GM12878 (cell line): ENCODE results near the gene GPN1. TPM values are rescaled to one million over a fixed set of nuclear protein-coding genes. Genes with fewer than 3 reads are reported as not detected.

Experiments
- ATAC-seq: fragments of 200-7000 bp; cut with Tn5 transposase; 3 replicates; pipeline ENCODE4 v1.9.1; 2020; ENCODE audit warnings: mild to moderate bottlenecking, moderate library complexity
- BruUV-seq: library from RNA; stranded (reverse); fragments of 400-500 nt; replicated peaks from 2 replicates; lab custom pipeline; 2021; lab: Mats Ljungman, UMichigan
- CTCF ChIA-PET: fragments of 300-600 bp; sonication (Branson Sonifier 250); formaldehyde crosslinking; extraction: SDS; loops from one replicate; lab custom pipeline; 2021; ENCODE audit warnings: inconsistent platforms; lab: Yijun Ruan, JAX
- POLR2A ChIA-PET: fragments of 350-600 bp; formaldehyde crosslinking; extraction: SDS; loops from one replicate; lab custom pipeline; 2021; ENCODE audit warnings: inconsistent platforms; lab: Charles Lee
- RAD21 ChIA-PET: fragments of 300-600 bp; sonication (Branson Sonifier 250); formaldehyde crosslinking; loops from one replicate; lab custom pipeline; 2023; ENCODE audit warnings: antibody characterized with exemption; ENCODE audit not compliant: unreplicated experiment; lab: Charles Lee
- SMC1A ChIA-PET: fragments of 300-600 bp; sonication (Branson Sonifier 250); formaldehyde crosslinking; loops from one replicate; lab custom pipeline; 2023; ENCODE audit not compliant: unreplicated experiment, uncharacterized antibody; lab: Charles Lee
- DNase-seq: peaks from one replicate; pipeline ENCODE4 v3.0.0-alpha.2; 2011; ENCODE audit warnings: low read depth, low spot score
- FAIRE-seq: peaks from 3 replicates; lab custom pipeline; 2011; peaks lifted over from hg19 to GRCh38; lab: Jason Lieb, UNC
- H2AFZ ChIP-seq: 2 replicates; pipeline ENCODE4 v1.6.0; 2011; ENCODE audit warnings: low read depth, low read length, control low read depth; ENCODE audit not compliant: control insufficient read depth
- H3K27ac ChIP-seq: 2 replicates; pipeline ENCODE4 v1.5.1; 2011; ENCODE audit warnings: control low read depth; ENCODE audit not compliant: control insufficient read depth, insufficient read depth
- H3K27me3 ChIP-seq, 2 experiments: replicated peaks in 1 of 2; 2 replicates each; pipeline versions ENCODE4 v1.6.0 to v1.6.1; 2011; ENCODE audit warnings: low read length in 1 of 2; ENCODE audit not compliant: control insufficient read depth in 2 of 2, insufficient read depth in 2 of 2
- H3K36me3 ChIP-seq, 2 experiments: 2 replicates each; pipeline ENCODE4 v1.5.1; 2011; ENCODE audit warnings: low read length in 1 of 2; ENCODE audit not compliant: control insufficient read depth in 2 of 2, insufficient read depth in 2 of 2
- H3K4me1 ChIP-seq: 2 replicates; pipeline ENCODE4 v1.6.1; 2011; ENCODE audit warnings: mild to moderate bottlenecking, low read length, moderate library complexity, mixed read lengths; ENCODE audit not compliant: control insufficient read depth, insufficient read depth
- H3K4me2 ChIP-seq: 2 replicates; pipeline ENCODE4 v1.6.0; 2011; ENCODE audit warnings: control low read depth; ENCODE audit not compliant: control insufficient read depth, insufficient read depth
- H3K4me3 ChIP-seq: fragments of 200-600 bp; sonication (generic); 2 replicates; pipeline ENCODE4 v1.5.1; 2016
- H3K79me2 ChIP-seq: 2 replicates; pipeline ENCODE4 v1.6.0; 2011; ENCODE audit warnings: low read length; ENCODE audit not compliant: control insufficient read depth, insufficient read depth
- H3K9ac ChIP-seq: 2 replicates; pipeline ENCODE4 v1.8.0; 2011; ENCODE audit warnings: low read length, control low read depth, mixed read lengths; ENCODE audit not compliant: control insufficient read depth, insufficient read depth
- H3K9me3 ChIP-seq: replicated peaks from 3 replicates; pipeline ENCODE4 v1.5.1; 2011; ENCODE audit warnings: mild to moderate bottlenecking, low read length; ENCODE audit not compliant: control insufficient read depth, insufficient read depth
- H4K20me1 ChIP-seq: 2 replicates; pipeline ENCODE4 v1.6.0; 2011; ENCODE audit not compliant: control insufficient read depth, insufficient read depth
- HCFC1 ChIP-seq: fragments of 150-350 bp; IDR thresholded peaks from 2 replicates; pipeline ENCODE4 v1.6.1; 2014; ENCODE audit warnings: low read length
- NRF1 ChIP-seq: conservative IDR thresholded peaks from 2 replicates; pipeline ENCODE4 v1.6.1; 2011; ENCODE audit warnings: mild to moderate bottlenecking, low read depth, low read length, improper control_type of control experiment
- POLR2A ChIP-seq: IDR thresholded peaks from 2 replicates; pipeline ENCODE4 v1.6.1; 2011; ENCODE audit warnings: low read depth, mild to moderate bottlenecking, low read length
- SPI1 ChIP-seq: IDR thresholded peaks from 2 replicates; pipeline ENCODE4 v1.6.1; 2011; ENCODE audit warnings: low read depth, mild to moderate bottlenecking, low read length, moderate library complexity, borderline replicate concordance; ENCODE audit not compliant: insufficient read depth
- ZNF207 ChIP-seq: fragments of 450-650 bp; IDR thresholded peaks from 2 replicates; pipeline ENCODE4 v1.6.1; 2014; ENCODE audit warnings: antibody characterized with exemption, mild to moderate bottlenecking, borderline replicate concordance
- WGBS: methylation state at CpG from one replicate; pipeline ENCODE4 v1.1.6; 2016; ENCODE audit warnings: low lambda C conversion rate; ENCODE audit not compliant: insufficient replicate concordance, insufficient coverage; ENCODE audit errors: missing lambda C conversion rate; 5-methylcytosine and 5-hydroxymethylcytosine counted together
- in situ Hi-C: fragments of 300-500 bp; cut with MboI; formaldehyde crosslinking; loops from 9 replicates; pipeline ENCODE4 v1.14.3; 2018; ENCODE audit warnings: mixed read lengths
- intact Hi-C: fragments of 100-400 bp; cut with micrococcal nuclease; formaldehyde crosslinking; loops from one replicate; pipeline ENCODE4 v1.14.2; 2022; ENCODE audit not compliant: unreplicated experiment
- polyA plus RNA-seq, 11 experiments: library from polyadenylated mRNA; depleted of rRNA in 4 of 11; unstranded in 6 of 11; stranded (reverse) in 5 of 11; fragments of >200 nt; fragmentation: Nextera tagmentation in 4 of 11; fragmentation: Illumina TruSeq in 1 of 11; extraction: Ambion mirVana in 4 of 11; extraction: Trizol in 1 of 11; gene quantifications; 1 replicate in 1 of 11; 2 replicates in 10 of 11; pipeline versions ENCODE4 v1.2.1 to v1.2.3, GENCODE V29; 2011 to 2016; ENCODE audit warnings: inconsistent platforms in 2 of 11, missing spikeins in 2 of 11, low read depth in 1 of 11
- total RNA-seq, 4 experiments: library from RNA; depleted of rRNA in 3 of 4; stranded (reverse); fragments of >200 nt in 3 of 4; fragmentation: Illumina TruSeq in 1 of 4; extraction: Trizol in 1 of 4; gene quantifications; 2 replicates each; pipeline versions ENCODE4 v1.2.1 to v1.2.3, GENCODE V29; 2013 to 2021
- TF ChIP-seq, protein P1 (sequence below): fragments of 450-650 bp; IDR thresholded peaks from 2 replicates; pipeline ENCODE4 v1.6.1; 2017; ENCODE audit warnings: mild to moderate bottlenecking, low read depth, inconsistent platforms; ENCODE audit not compliant: poor library complexity, severe bottlenecking

GPN1 gene
- total and polyA plus RNA-seq, 10 of the 15 experiments (the other 5 are each of a cell fraction or from before 2014, with no cell fraction given) = 32.1 to 108 (median 60.4) TPM

- Histone ChIP-seq H2AFZ (no peak overlapping the region), H3K9me3 (no peaks in the 10 kb centered on the region), H3K27me3 (no peaks in the 10 kb centered on the region), H3K4me2 (no peak overlapping the region), H3K4me1 (no peaks in the 10 kb centered on the region), H3K9ac (no peak overlapping the region), H3K79me2 (no peaks in the 10 kb centered on the region), H3K27ac (no peak overlapping the region), H4K20me1 (no peaks in the 10 kb centered on the region), H3K4me3 (no peak overlapping the region), H3K36me3 (peaks cover 0 to 35% of the 10 kb centered on the region in 2 experiments)
- FAIRE-seq (no peak), DNase-seq (no peak), ATAC-seq (no peak)
- ChIA-PET SMC1A (no interaction called here), POLR2A (interaction anchor here (0.6 kb wide), 1 partner anchor 18 kb away, joined by 4 read pairs; no protein-coding TSS in a partner anchor), CTCF (no interaction called here), RAD21 (no interaction called here)
- TF ChIP-seq, protein P1, sequence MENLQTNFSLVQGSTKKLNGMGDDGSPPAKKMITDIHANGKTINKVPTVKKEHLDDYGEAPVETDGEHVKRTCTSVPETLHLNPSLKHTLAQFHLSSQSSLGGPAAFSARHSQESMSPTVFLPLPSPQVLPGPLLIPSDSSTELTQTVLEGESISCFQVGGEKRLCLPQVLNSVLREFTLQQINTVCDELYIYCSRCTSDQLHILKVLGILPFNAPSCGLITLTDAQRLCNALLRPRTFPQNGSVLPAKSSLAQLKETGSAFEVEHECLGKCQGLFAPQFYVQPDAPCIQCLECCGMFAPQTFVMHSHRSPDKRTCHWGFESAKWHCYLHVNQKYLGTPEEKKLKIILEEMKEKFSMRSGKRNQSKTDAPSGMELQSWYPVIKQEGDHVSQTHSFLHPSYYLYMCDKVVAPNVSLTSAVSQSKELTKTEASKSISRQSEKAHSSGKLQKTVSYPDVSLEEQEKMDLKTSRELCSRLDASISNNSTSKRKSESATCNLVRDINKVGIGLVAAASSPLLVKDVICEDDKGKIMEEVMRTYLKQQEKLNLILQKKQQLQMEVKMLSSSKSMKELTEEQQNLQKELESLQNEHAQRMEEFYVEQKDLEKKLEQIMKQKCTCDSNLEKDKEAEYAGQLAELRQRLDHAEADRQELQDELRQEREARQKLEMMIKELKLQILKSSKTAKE = no peak
- TF ChIP-seq SPI1 (no peak), ZNF207 (no peak), POLR2A (no peak), HCFC1 (no peak), NRF1 (no peak)
- no TSS peak for BruUV-seq
- 50% methylated on average over 2 of the region's 2 CpGs for WGBS
- intact Hi-C loops = no loop called here
- in situ Hi-C loops = no loop called here
Measured at GRCh38 chr2:27653397-27653796, 24.5 kb downstream of the GPN1 start.
